HG03045 (cell line): Measurements from ENCODE around the gene RTL10.

Source experiments
- ATAC-seq: cut with Tn5 transposase; IDR thresholded peaks from one replicate; pipeline ENCODE4 v1.9.1; 2021; ENCODE audit warnings: mild to moderate bottlenecking, moderate library complexity; ENCODE audit not compliant: unreplicated experiment

Gene RTL10

GRCh38 chr22:19876941-19877625, 22.4 kb upstream of the RTL10 start:
- ATAC-seq = no peak

GRCh38 chr22:19876314-19876940, 21.8 kb upstream of the RTL10 start:
- no peak for ATAC-seq

- no peak for ATAC-seq
Observed at GRCh38 chr22:19875531-19876313, 21.0 kb upstream of the RTL10 start.

GRCh38 chr22:19875061-19875530, 20.4 kb upstream of the RTL10 start:
- ATAC-seq = no peak

- ATAC-seq = no peak
Observed at GRCh38 chr22:19874307-19875060, 19.8 kb upstream of the RTL10 start.

GRCh38 chr22:19873960-19874306, 19.3 kb upstream of the RTL10 start:
- no peak for ATAC-seq

GRCh38 chr22:19873138-19873959, 18.7 kb upstream of the RTL10 start:
- no peak for ATAC-seq

- no peak for ATAC-seq
Observed at GRCh38 chr22:19872779-19873137, 18.1 kb upstream of the RTL10 start.

- ATAC-seq = no peak
Observed at GRCh38 chr22:19871845-19872778, 17.4 kb upstream of the RTL10 start.

GRCh38 chr22:19871023-19871844, 16.6 kb upstream of the RTL10 start:
- ATAC-seq = no peak

GRCh38 chr22:19870153-19871022, 15.7 kb upstream of the RTL10 start:
- no peak for ATAC-seq

- ATAC-seq = no peak
Observed at GRCh38 chr22:19869497-19870152, 15.0 kb upstream of the RTL10 start.

GRCh38 chr22:19868773-19869471, 14.2 kb upstream of the RTL10 start:
- no peak for ATAC-seq

GRCh38 chr22:19868333-19868732, 13.7 kb upstream of the RTL10 start:
- no peak for ATAC-seq

- no peak for ATAC-seq
Observed at GRCh38 chr22:19867617-19868016, 12.9 kb upstream of the RTL10 start.

- no peak for ATAC-seq
Observed at GRCh38 chr22:19866665-19867009, 12.0 kb upstream of the RTL10 start.
